CD14-positive monocyte (primary cell): ENCODE data around the gene IRX3. TPM values are rescaled to one million over a fixed set of nuclear protein-coding genes. Genes with fewer than 3 reads are reported as not detected.

ENCODE experiments used
- DNase-seq, 3 donors: peaks; one replicate each; pipeline ENCODE4 v3.0.0-alpha.2; 2011 to 2022
- H2AFZ ChIP-seq: 2 replicates; pipeline ENCODE4 v1.6.0; 2012; ENCODE audit warnings: mild to moderate bottlenecking, low read depth, low read length, inconsistent platforms; ENCODE audit not compliant: insufficient read depth, poor library complexity, severe bottlenecking
- H3K27ac ChIP-seq, 2 donors: 1 replicate in 1 of 2; 2 replicates in 1 of 2; pipeline ENCODE4 v1.5.1; 2012 to 2013; ENCODE audit warnings: low read length in 2 of 2, control low read depth in 1 of 2, inconsistent platforms in 1 of 2, low read depth in 1 of 2, mild to moderate bottlenecking in 1 of 2
- H3K27me3 ChIP-seq, 2 donors: one replicate each; pipeline versions ENCODE4 v1.6.0 to v1.6.1; 2011 to 2013; ENCODE audit warnings: low read length in 2 of 2; ENCODE audit not compliant: control insufficient read depth in 2 of 2, insufficient read depth in 2 of 2
- H3K36me3 ChIP-seq, 2 donors: replicated peaks in 1 of 2; 1 replicate in 1 of 2; 2 replicates in 1 of 2; pipeline versions ENCODE4 v1.5.1 to v1.6.1; 2012 to 2013; ENCODE audit warnings: low read length in 2 of 2, control low read depth in 1 of 2, inconsistent platforms in 1 of 2, mild to moderate bottlenecking in 1 of 2; ENCODE audit not compliant: insufficient read depth in 2 of 2, control insufficient read depth in 1 of 2
- H3K4me1 ChIP-seq, 2 donors: 1 replicate in 1 of 2; 2 replicates in 1 of 2; pipeline versions ENCODE4 v1.5.1 to v1.6.1; 2012 to 2013; ENCODE audit warnings: low read length in 2 of 2, control low read depth in 1 of 2, inconsistent platforms in 1 of 2, mild to moderate bottlenecking in 1 of 2, moderate library complexity in 1 of 2; ENCODE audit not compliant: insufficient read depth in 2 of 2, control insufficient read depth in 1 of 2
- H3K4me2 ChIP-seq: replicated peaks from 2 replicates; pipeline ENCODE3; 2012; ENCODE audit warnings: low read length, moderate library complexity, mild to moderate bottlenecking; ENCODE audit not compliant: poor library complexity, severe bottlenecking; ENCODE audit errors: extremely low read depth
- H3K4me3 ChIP-seq, 3 experiments: fragments of 200-600 bp in 1 of 3; sonication (generic) in 1 of 3; replicated peaks in 1 of 3; 1 replicate in 2 of 3; 2 replicates in 1 of 3; pipeline ENCODE4 v1.5.1; 2011 to 2013; ENCODE audit warnings: low read length in 3 of 3, mild to moderate bottlenecking in 3 of 3, control low read depth in 2 of 3, low read depth in 2 of 3, inconsistent platforms in 1 of 3, moderate library complexity in 1 of 3
- H3K79me2 ChIP-seq: 2 replicates; pipeline ENCODE4 v1.6.0; 2012; ENCODE audit warnings: mild to moderate bottlenecking, control low read depth, inconsistent platforms, low read length, moderate library complexity; ENCODE audit not compliant: insufficient read depth
- H3K9ac ChIP-seq: 2 replicates; pipeline ENCODE4 v1.6.0; 2017; ENCODE audit warnings: low read length, mild to moderate bottlenecking; ENCODE audit not compliant: insufficient read depth, poor library complexity, severe bottlenecking
- H3K9me3 ChIP-seq, 2 donors: replicated peaks in 1 of 2; 1 replicate in 1 of 2; 2 replicates in 1 of 2; pipeline versions ENCODE4 v1.5.1 to v1.6.1; 2012 to 2013; ENCODE audit warnings: low read length in 2 of 2, control low read depth in 1 of 2; ENCODE audit not compliant: control insufficient read depth in 1 of 2, insufficient read depth in 1 of 2
- H4K20me1 ChIP-seq: 2 replicates; pipeline ENCODE4 v1.6.0; 2012; ENCODE audit warnings: mild to moderate bottlenecking, low read length, control low read depth, moderate library complexity; ENCODE audit not compliant: insufficient read depth
- H3K27ac Mint-ChIP-seq, 7 donors: one replicate each; pipeline ENCODE4 v1.8.0; 2020; ENCODE audit warnings: mild to moderate bottlenecking in 7 of 7, mixed read lengths in 7 of 7, moderate library complexity in 6 of 7, inconsistent platforms in 2 of 7
- H3K27me3 Mint-ChIP-seq, 3 donors: one replicate each; pipeline ENCODE4 v1.8.0; 2021 to 2022; ENCODE audit warnings: low read depth in 3 of 3, mild to moderate bottlenecking in 3 of 3, mixed read lengths in 3 of 3, moderate library complexity in 3 of 3, inconsistent platforms in 1 of 3
- H3K36me3 Mint-ChIP-seq, 2 donors: one replicate each; pipeline ENCODE4 v1.8.0; 2020; ENCODE audit warnings: mixed read lengths in 2 of 2, inconsistent platforms in 1 of 2, mild to moderate bottlenecking in 1 of 2
- H3K4me1 Mint-ChIP-seq: one replicate; pipeline ENCODE4 v1.8.0; 2020; ENCODE audit warnings: mild to moderate bottlenecking, mixed read lengths
- H3K4me3 Mint-ChIP-seq, 2 donors: one replicate each; pipeline ENCODE4 v1.8.0; 2020; ENCODE audit warnings: mild to moderate bottlenecking in 2 of 2, mixed read lengths in 2 of 2, moderate library complexity in 1 of 2
- H3K9me3 Mint-ChIP-seq, 7 donors: one replicate each; pipeline ENCODE4 v1.8.0; 2020 to 2022; ENCODE audit warnings: mixed read lengths in 7 of 7, mild to moderate bottlenecking in 6 of 7, moderate library complexity in 6 of 7, inconsistent platforms in 2 of 7
- CTCF ChIP-seq: fragments of 200-600 bp; IDR thresholded peaks from one replicate; pipeline ENCODE4 v1.8.0; 2022; ENCODE audit warnings: antibody characterized with exemption, mild to moderate bottlenecking
- WGBS: methylation state at CpG from one replicate; pipeline ENCODE4 v1.1.5; 2013; ENCODE audit warnings: missing lambda C conversion rate; ENCODE audit not compliant: insufficient coverage; 5-methylcytosine and 5-hydroxymethylcytosine counted together
- intact Hi-C, 2 donors: fragments of 100-400 bp; cut with micrococcal nuclease; formaldehyde crosslinking; loops; one replicate each; pipeline versions ENCODE4 v1.15.0 to v1.15.1; 2023
- polyA plus RNA-seq, 3 donors: library from polyadenylated mRNA; depleted of rRNA in 1 of 3; unstranded in 2 of 3; stranded (reverse) in 1 of 3; fragments of 300-500 nt in 2 of 3; fragments of >200 nt in 1 of 3; fragmentation: Illumina TruSeq in 2 of 3; gene quantifications; 1 replicate in 2 of 3; 2 replicates in 1 of 3; pipeline ENCODE4 v1.2.3, GENCODE V29; 2012 to 2021

Gene IRX3
- polyA plus RNA-seq, 3 donors, result not detected

GRCh38 chr16:54275956-54276355 lies 10.6 kb downstream of the IRX3 start:
- DNase-seq, result no peak
- Histone ChIP-seq H3K4me3 (no peak overlapping the region), H3K36me3 (no peaks in the 10 kb centered on the region), H2AFZ (no peak overlapping the region), H3K4me2 (no peak overlapping the region), H3K9ac (no peak overlapping the region), H3K9me3 (peaks cover 0 to under 1% of the 10 kb centered on the region in 2 donors), H4K20me1 (no peaks in the 10 kb centered on the region), H3K4me1 (no peaks in the 10 kb centered on the region), H3K27ac (no peak overlapping the region), H3K27me3 (peaks cover 14 to 19% of the 10 kb centered on the region in 2 donors), H3K79me2 (no peaks in the 10 kb centered on the region)
- WGBS, result 85% methylated on average over 1 of the region's 6 CpGs
- intact Hi-C loops, result no loop called here
- H3K27ac Mint-ChIP-seq, result no peak overlapping the region
- TF ChIP-seq CTCF, result no peak
- no peaks in the 10 kb centered on the region for H3K36me3 Mint-ChIP-seq
- H3K9me3 Mint-ChIP-seq, result peaks cover 0 to 7% (median 0%) of the 10 kb centered on the region in 7 donors
- no peaks in the 10 kb centered on the region for H3K4me1 Mint-ChIP-seq
- H3K27me3 Mint-ChIP-seq, result peaks cover 24 to 31% (median 29%) of the 10 kb centered on the region in 3 donors
- H3K4me3 Mint-ChIP-seq, result no peak overlapping the region

GRCh38 chr16:54273566-54273965 lies 13.0 kb downstream of the IRX3 start:
- Histone ChIP-seq H3K27me3 (no peaks in the 10 kb centered on the region), H3K4me1 (peaks cover 8 to 9% of the 10 kb centered on the region in 2 donors), H3K9me3 (peaks cover 0 to 4% of the 10 kb centered on the region in 2 donors), H3K79me2 (no peaks in the 10 kb centered on the region), H3K4me3 (no peak overlapping the region), H3K4me2 (no peak overlapping the region), H4K20me1 (no peaks in the 10 kb centered on the region), H3K27ac (no peak overlapping the region), H2AFZ (no peak overlapping the region), H3K36me3 (no peaks in the 10 kb centered on the region), H3K9ac (no peak overlapping the region)
- H3K27me3 Mint-ChIP-seq, result peaks cover 6 to 9% (median 7%) of the 10 kb centered on the region in 3 donors
- H3K4me1 Mint-ChIP-seq, result peaks cover 8% of the 10 kb centered on the region
- intact Hi-C loops, result no loop called here
- H3K9me3 Mint-ChIP-seq, result peaks cover 2 to 10% (median 4%) of the 10 kb centered on the region in 7 donors
- H3K36me3 Mint-ChIP-seq, result no peaks in the 10 kb centered on the region
- DNase-seq, result no peak
- WGBS, result 96% methylated on average over 3 of the region's 4 CpGs
- TF ChIP-seq CTCF, result no peak
- no peak overlapping the region for H3K27ac Mint-ChIP-seq
- H3K4me3 Mint-ChIP-seq, result no peak overlapping the region
